Osteocyte (in vitro differentiated cells): Measurements from ENCODE around the gene KMT2D. TPM values are rescaled to one million over a fixed set of nuclear protein-coding genes. Genes with fewer than 3 reads are reported as not detected.

Experiments
- DNase-seq: peaks from one replicate; pipeline ENCODE4 v3.0.0; 2021; ENCODE audit warnings: mixed read lengths; ENCODE audit not compliant: unreplicated experiment; ENCODE audit errors: extremely low spot score
- H3K27ac Mint-ChIP-seq: one replicate; pipeline ENCODE4 v1.8.0; 2021; ENCODE audit warnings: mild to moderate bottlenecking, mixed read lengths; ENCODE audit not compliant: unreplicated experiment
- H3K27me3 Mint-ChIP-seq: one replicate; pipeline ENCODE4 v1.8.0; 2021; ENCODE audit warnings: mixed read lengths; ENCODE audit not compliant: unreplicated experiment
- H3K36me3 Mint-ChIP-seq: one replicate; pipeline ENCODE4 v1.8.0; 2021; ENCODE audit warnings: mixed read lengths; ENCODE audit not compliant: unreplicated experiment
- H3K4me1 Mint-ChIP-seq: one replicate; pipeline ENCODE4 v1.8.0; 2021; ENCODE audit warnings: mixed read lengths; ENCODE audit not compliant: unreplicated experiment
- H3K4me3 Mint-ChIP-seq: one replicate; pipeline ENCODE4 v1.8.0; 2021; ENCODE audit warnings: mild to moderate bottlenecking, moderate library complexity, mixed read lengths; ENCODE audit not compliant: unreplicated experiment
- H3K9me3 Mint-ChIP-seq: one replicate; pipeline ENCODE4 v1.8.0; 2021; ENCODE audit warnings: mixed read lengths; ENCODE audit not compliant: unreplicated experiment
- CTCF ChIP-seq: fragments of 200-600 bp; sonication (generic); IDR thresholded peaks from 2 replicates; pipeline ENCODE4 v1.5.0; 2021; ENCODE audit warnings: antibody characterized with exemption, mild to moderate bottlenecking, moderate library complexity
- total RNA-seq: library from RNA; stranded (reverse); gene quantifications from 2 replicates; pipeline ENCODE4 v1.2.1, GENCODE V29; 2021

The KMT2D gene
- total RNA-seq, 1 donor from 2014 or later = 91.2 TPM

- TF ChIP-seq CTCF = no peak
- Mint-ChIP-seq H3K9me3 (no peaks in the 10 kb centered on the region), H3K4me1 (peaks cover 36% of the 10 kb centered on the region), H3K27me3 (peaks cover 36% of the 10 kb centered on the region), H3K36me3 (peaks cover 8% of the 10 kb centered on the region), H3K27ac (no peak overlapping the region), H3K4me3 (no peak overlapping the region)
- no peak for DNase-seq
These were observed 31.2 kb upstream of the KMT2D start for GRCh38 chr12:49091836-49092085.

- DNase-seq = no peak
- TF ChIP-seq CTCF = no peak
- H3K9me3 Mint-ChIP-seq = no peaks in the 10 kb centered on the region
- H3K27ac Mint-ChIP-seq = no peak overlapping the region
- H3K4me3 Mint-ChIP-seq = peak overlapping the region; percentile 57
- peaks cover 4% of the 10 kb centered on the region for H3K36me3 Mint-ChIP-seq
- peaks cover 37% of the 10 kb centered on the region for H3K4me1 Mint-ChIP-seq
- H3K27me3 Mint-ChIP-seq = peaks cover 36% of the 10 kb centered on the region
These were observed 30.7 kb upstream of the KMT2D start for GRCh38 chr12:49091056-49091835.

GRCh38 chr12:49089821-49090773 lies 29.5 kb upstream of the KMT2D start:
- Mint-ChIP-seq H3K27me3 (peaks cover 32% of the 10 kb centered on the region), H3K27ac (no peak overlapping the region), H3K4me3 (peak overlapping the region; percentile 66), H3K4me1 (peaks cover 34% of the 10 kb centered on the region), H3K9me3 (no peaks in the 10 kb centered on the region), H3K36me3 (no peaks in the 10 kb centered on the region)
- no peak for DNase-seq
- TF ChIP-seq CTCF = peak; percentile 40

- TF ChIP-seq CTCF = no peak
- H3K27me3 Mint-ChIP-seq = peaks cover 28% of the 10 kb centered on the region
- H3K4me3 Mint-ChIP-seq = no peak overlapping the region
- H3K36me3 Mint-ChIP-seq = no peaks in the 10 kb centered on the region
- no peak for DNase-seq
- no peak overlapping the region for H3K27ac Mint-ChIP-seq
- no peaks in the 10 kb centered on the region for H3K9me3 Mint-ChIP-seq
- peaks cover 31% of the 10 kb centered on the region for H3K4me1 Mint-ChIP-seq
These were observed 28.3 kb upstream of the KMT2D start for GRCh38 chr12:49088932-49089330.
